Activated CD4-positive, alpha-beta T cell treated with anti-CD3 and anti-CD28 coated beads, Interleukin-2, amount 10 ng/mL, durations not matched to agents 24 days and 14 days (primary cell): ENCODE measurements around the gene ANKRD30B. TPM values are rescaled to one million over a fixed set of nuclear protein-coding genes. Genes with fewer than 3 reads are reported as not detected.
"Not testable (repeated sequence)": the region's sequence is repeated elsewhere in the genome, so short reads cannot be mapped to it uniquely, and the experiment has no call there.

Source experiments
- DNase-seq: peaks from one replicate; pipeline ENCODE4 v3.0.0; 2022
- H3K27ac Mint-ChIP-seq: one replicate; pipeline ENCODE4 v1.8.0; 2022; ENCODE audit warnings: mild to moderate bottlenecking, mixed read lengths
- H3K27me3 Mint-ChIP-seq: one replicate; pipeline ENCODE4 v1.8.0; 2022; ENCODE audit warnings: mixed read lengths
- H3K36me3 Mint-ChIP-seq: one replicate; pipeline ENCODE4 v1.8.0; 2022; ENCODE audit warnings: low read depth, mild to moderate bottlenecking, mixed read lengths
- H3K4me1 Mint-ChIP-seq: one replicate; pipeline ENCODE4 v1.8.0; 2021; ENCODE audit warnings: mixed read lengths
- H3K4me3 Mint-ChIP-seq: one replicate; pipeline ENCODE4 v1.8.0; 2022; ENCODE audit warnings: mild to moderate bottlenecking, moderate library complexity, mixed read lengths
- H3K9me3 Mint-ChIP-seq: one replicate; pipeline ENCODE4 v1.8.0; 2021; ENCODE audit warnings: mixed read lengths
- intact Hi-C: fragments of 100-400 bp; cut with micrococcal nuclease; formaldehyde crosslinking; loops from one replicate; pipeline ENCODE4 v1.15.1; 2023
- total RNA-seq: library from RNA; stranded (reverse); gene quantifications from 2 replicates; pipeline ENCODE4 v1.2.3, GENCODE V29; 2022

ANKRD30B gene
- total RNA-seq, 1 donor from 2014 or later, result not detected

DNA sequence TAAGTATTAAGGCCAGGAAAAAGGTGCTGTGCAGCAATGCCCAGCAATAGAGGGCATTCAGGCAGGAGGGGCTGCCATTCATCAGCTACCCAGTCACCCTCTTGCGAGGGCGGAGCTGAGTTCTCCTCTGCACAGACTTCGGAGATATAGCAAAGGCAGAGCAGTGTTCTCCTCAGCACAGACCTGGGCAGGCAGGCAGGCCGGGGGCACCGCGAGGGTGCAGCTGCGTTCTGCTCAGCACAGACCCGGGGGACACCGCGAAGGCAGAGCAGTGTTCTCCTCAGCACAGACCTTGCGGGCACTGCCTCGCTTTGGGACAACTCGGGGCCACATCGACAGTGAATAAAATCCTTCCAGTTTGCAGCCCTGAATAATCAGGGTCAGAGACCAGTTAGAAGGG lies 130.9 kb downstream of the ANKRD30B start:
- H3K9me3 Mint-ChIP-seq, DNase-seq, intact Hi-C loops, H3K27me3 Mint-ChIP-seq, H3K36me3 Mint-ChIP-seq, H3K4me1 Mint-ChIP-seq, H3K4me3 Mint-ChIP-seq, H3K27ac Mint-ChIP-seq: not testable (repeated sequence)

DNA sequence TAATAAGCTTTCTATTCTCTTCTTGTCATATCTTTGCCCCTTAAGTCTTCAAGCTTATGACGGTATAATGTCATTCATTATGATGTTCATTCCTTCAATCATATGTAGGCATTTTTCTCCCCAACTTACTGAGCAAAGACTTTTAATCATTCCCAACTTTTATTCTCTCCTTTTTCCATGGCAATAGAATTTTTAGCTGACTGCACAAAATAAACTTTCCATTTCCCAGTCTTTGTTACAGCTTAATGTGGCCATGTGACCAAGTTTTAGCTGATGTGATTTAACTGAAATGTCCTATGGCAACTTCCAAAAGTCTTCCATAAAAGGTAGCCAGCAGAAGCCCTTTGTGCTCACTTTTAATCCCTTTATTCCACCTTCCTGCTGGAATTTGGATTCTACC lies 152.5 kb downstream of the ANKRD30B start:
- Mint-ChIP-seq H3K27me3 (no peaks in the 10 kb centered on the region), H3K4me1 (no peaks in the 10 kb centered on the region), H3K4me3 (no peak overlapping the region), H3K27ac (no peak overlapping the region), H3K9me3 (no peaks in the 10 kb centered on the region), H3K36me3 (no peaks in the 10 kb centered on the region)
- DNase-seq, result no peak
- intact Hi-C loops, result no loop called here

Other genes starting within 250 kb of the ANKRD30B start
- not detected in 2 replicates for gene POTEC, start 204.6 kb upstream of the ANKRD30B start, total RNA-seq